SW 1271 (cell line): ENCODE data around the gene SLC2A4.

Experiments used
- DNase-seq, 2 experiments: peaks; one replicate each; lab custom pipeline; 2025; lab: John Stamatoyannopoulos, UW

Gene SLC2A4

GRCh38 chr17:7248796-7249195 lies 32.7 kb upstream of the SLC2A4 start:
- no peak for DNase-seq

GRCh38 chr17:7249214-7249613 lies 32.3 kb upstream of the SLC2A4 start:
- no peak for DNase-seq

- DNase-seq = no peak
Measured at GRCh38 chr17:7249830-7250229, 31.7 kb upstream of the SLC2A4 start.

- no peak for DNase-seq
Measured at GRCh38 chr17:7250695-7251627, 30.6 kb upstream of the SLC2A4 start.

GRCh38 chr17:7251661-7252175 lies 29.8 kb upstream of the SLC2A4 start, which contains the start of gene CTDNEP1:
Gene CTDNEP1, minus strand, starts transcription at chr17:7251734. Its CDS starts 438 bp downstream, at chr17:7251296.
- peak; percentile 97 to 99 for DNase-seq

GRCh38 chr17:7252176-7253043 lies 29.1 kb upstream of the SLC2A4 start, which contains the start of gene ELP5:
Gene ELP5, plus strand, starts transcription at chr17:7252215. Its CDS starts 336 bp downstream, at chr17:7252551.
- DNase-seq = peak; percentile 84 to 95

- no peak for DNase-seq
Measured at GRCh38 chr17:7253082-7253481, 28.4 kb upstream of the SLC2A4 start.

GRCh38 chr17:7254511-7254910 lies 27.0 kb upstream of the SLC2A4 start:
- no peak for DNase-seq

- DNase-seq = no peak
Measured at GRCh38 chr17:7256766-7257456, 24.6 kb upstream of the SLC2A4 start.

- no peak for DNase-seq
Measured at GRCh38 chr17:7258731-7259554, 22.6 kb upstream of the SLC2A4 start.

- no peak for DNase-seq
Measured at GRCh38 chr17:7259555-7259889, 22.0 kb upstream of the SLC2A4 start.

- DNase-seq = no peak
Measured at GRCh38 chr17:7260151-7260550, 21.4 kb upstream of the SLC2A4 start.

GRCh38 chr17:7260651-7261378 lies 20.7 kb upstream of the SLC2A4 start:
- no peak for DNase-seq

- no peak for DNase-seq
Measured at GRCh38 chr17:7261379-7262191, 19.9 kb upstream of the SLC2A4 start.

- DNase-seq = no peak
Measured at GRCh38 chr17:7262192-7262934, 19.2 kb upstream of the SLC2A4 start, which contains the start of gene CLDN7. Gene CLDN7, minus strand, starts transcription at chr17:7262478. Its CDS starts 435 bp downstream, at chr17:7262043.

GRCh38 chr17:7262935-7263800 lies 18.4 kb upstream of the SLC2A4 start:
- DNase-seq = no peak

GRCh38 chr17:7263801-7264078 lies 17.8 kb upstream of the SLC2A4 start:
- DNase-seq = no peak

GRCh38 chr17:7266784-7267183 lies 14.7 kb upstream of the SLC2A4 start:
- DNase-seq = no peak
